ENCODE data around the gene KCNJ6. TPM values are rescaled to one million over a fixed set of nuclear protein-coding genes. Genes with fewer than 3 reads are reported as not detected.

KCNJ6 gene
- total and polyA plus RNA-seq, 4 donors, result 0.01 TPM; not detected in 3

DNA sequence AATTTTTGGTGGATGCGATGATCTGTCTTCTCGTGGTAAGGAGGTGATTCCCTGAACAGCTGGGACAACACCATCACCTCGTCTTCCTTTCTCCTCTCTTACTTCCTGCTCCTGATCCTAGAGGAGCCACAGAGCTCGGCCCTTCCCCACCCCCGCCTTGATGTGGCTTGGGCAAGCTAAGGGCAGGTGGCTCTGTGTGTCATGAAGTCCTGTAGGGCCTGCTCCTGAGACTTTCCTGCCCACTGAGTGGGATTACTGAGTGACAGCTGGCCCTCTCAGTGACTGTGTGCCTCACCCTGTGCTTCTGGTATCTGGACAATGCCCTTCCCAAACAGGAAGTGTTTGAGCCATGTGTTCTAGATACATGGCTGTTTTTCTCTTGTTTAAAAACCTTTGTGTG is 153.0 kb downstream of the KCNJ6 start:
- H3K36me3 ChIP-seq (ENCODE audit: control insufficient read depth in 4 of 4, insufficient read depth in 3 of 4, low read depth in 1 of 4, low read length in 3 of 4), result no peaks in the 10 kb centered on the region
- H3K4me1 ChIP-seq (ENCODE audit: control insufficient read depth in 4 of 4, insufficient read depth in 4 of 4, low read length in 3 of 4), result no peaks in the 10 kb centered on the region
- H3K4me3 ChIP-seq (ENCODE audit: low read depth in 1 of 3, low read length in 3 of 3), result no peak overlapping the region
- 66% methylated on average over 5 of the region's 5 CpGs for WGBS
- no peaks in the 10 kb centered on the region for H3K9me3 ChIP-seq (ENCODE audit: control insufficient read depth in 4 of 4, low read length in 3 of 4)
- peaks cover 0 to 6% (median 0%) of the 10 kb centered on the region in 4 donors for H3K27me3 ChIP-seq (ENCODE audit: control insufficient read depth in 4 of 4, insufficient read depth in 4 of 4, low read length in 3 of 4)
- no peak overlapping the region for H3K27ac ChIP-seq (ENCODE audit: low read depth in 1 of 2, low read length in 2 of 2)
- H3K9ac ChIP-seq (ENCODE audit: low read depth in 1 of 2, low read length in 2 of 2), result no peak overlapping the region
- no peak for DNase-seq (ENCODE audit: low spot score)
- no peak for TF ChIP-seq SP1 (IDR thresholded peaks at IDR 0.05)
- TF ChIP-seq, protein P1, sequence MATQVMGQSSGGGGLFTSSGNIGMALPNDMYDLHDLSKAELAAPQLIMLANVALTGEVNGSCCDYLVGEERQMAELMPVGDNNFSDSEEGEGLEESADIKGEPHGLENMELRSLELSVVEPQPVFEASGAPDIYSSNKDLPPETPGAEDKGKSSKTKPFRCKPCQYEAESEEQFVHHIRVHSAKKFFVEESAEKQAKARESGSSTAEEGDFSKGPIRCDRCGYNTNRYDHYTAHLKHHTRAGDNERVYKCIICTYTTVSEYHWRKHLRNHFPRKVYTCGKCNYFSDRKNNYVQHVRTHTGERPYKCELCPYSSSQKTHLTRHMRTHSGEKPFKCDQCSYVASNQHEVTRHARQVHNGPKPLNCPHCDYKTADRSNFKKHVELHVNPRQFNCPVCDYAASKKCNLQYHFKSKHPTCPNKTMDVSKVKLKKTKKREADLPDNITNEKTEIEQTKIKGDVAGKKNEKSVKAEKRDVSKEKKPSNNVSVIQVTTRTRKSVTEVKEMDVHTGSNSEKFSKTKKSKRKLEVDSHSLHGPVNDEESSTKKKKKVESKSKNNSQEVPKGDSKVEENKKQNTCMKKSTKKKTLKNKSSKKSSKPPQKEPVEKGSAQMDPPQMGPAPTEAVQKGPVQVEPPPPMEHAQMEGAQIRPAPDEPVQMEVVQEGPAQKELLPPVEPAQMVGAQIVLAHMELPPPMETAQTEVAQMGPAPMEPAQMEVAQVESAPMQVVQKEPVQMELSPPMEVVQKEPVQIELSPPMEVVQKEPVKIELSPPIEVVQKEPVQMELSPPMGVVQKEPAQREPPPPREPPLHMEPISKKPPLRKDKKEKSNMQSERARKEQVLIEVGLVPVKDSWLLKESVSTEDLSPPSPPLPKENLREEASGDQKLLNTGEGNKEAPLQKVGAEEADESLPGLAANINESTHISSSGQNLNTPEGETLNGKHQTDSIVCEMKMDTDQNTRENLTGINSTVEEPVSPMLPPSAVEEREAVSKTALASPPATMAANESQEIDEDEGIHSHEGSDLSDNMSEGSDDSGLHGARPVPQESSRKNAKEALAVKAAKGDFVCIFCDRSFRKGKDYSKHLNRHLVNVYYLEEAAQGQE (IDR thresholded peaks at IDR 0.05), result no peak
- no peak for TF ChIP-seq RXRA (IDR thresholded peaks at IDR 0.05)
- TF ChIP-seq GABPA (IDR thresholded peaks at IDR 0.05 in 1 of 2, conservative IDR thresholded peaks at IDR 0.05 in 1 of 2), result no peak
- TF ChIP-seq, protein P2, sequence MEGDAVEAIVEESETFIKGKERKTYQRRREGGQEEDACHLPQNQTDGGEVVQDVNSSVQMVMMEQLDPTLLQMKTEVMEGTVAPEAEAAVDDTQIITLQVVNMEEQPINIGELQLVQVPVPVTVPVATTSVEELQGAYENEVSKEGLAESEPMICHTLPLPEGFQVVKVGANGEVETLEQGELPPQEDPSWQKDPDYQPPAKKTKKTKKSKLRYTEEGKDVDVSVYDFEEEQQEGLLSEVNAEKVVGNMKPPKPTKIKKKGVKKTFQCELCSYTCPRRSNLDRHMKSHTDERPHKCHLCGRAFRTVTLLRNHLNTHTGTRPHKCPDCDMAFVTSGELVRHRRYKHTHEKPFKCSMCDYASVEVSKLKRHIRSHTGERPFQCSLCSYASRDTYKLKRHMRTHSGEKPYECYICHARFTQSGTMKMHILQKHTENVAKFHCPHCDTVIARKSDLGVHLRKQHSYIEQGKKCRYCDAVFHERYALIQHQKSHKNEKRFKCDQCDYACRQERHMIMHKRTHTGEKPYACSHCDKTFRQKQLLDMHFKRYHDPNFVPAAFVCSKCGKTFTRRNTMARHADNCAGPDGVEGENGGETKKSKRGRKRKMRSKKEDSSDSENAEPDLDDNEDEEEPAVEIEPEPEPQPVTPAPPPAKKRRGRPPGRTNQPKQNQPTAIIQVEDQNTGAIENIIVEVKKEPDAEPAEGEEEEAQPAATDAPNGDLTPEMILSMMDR (IDR thresholded peaks at IDR 0.05; ENCODE audit: low read depth, low read length, missing input control), result no peak
- no peak for TF ChIP-seq NR2F2 (IDR thresholded peaks at IDR 0.05)
- no peak for TF ChIP-seq EGR1 (IDR thresholded peaks at IDR 0.05; ENCODE audit: low read depth in 2 of 2)
- no peak for TF ChIP-seq TAF1 (conservative IDR thresholded peaks at IDR 0.05)
- TF ChIP-seq, protein P3, sequence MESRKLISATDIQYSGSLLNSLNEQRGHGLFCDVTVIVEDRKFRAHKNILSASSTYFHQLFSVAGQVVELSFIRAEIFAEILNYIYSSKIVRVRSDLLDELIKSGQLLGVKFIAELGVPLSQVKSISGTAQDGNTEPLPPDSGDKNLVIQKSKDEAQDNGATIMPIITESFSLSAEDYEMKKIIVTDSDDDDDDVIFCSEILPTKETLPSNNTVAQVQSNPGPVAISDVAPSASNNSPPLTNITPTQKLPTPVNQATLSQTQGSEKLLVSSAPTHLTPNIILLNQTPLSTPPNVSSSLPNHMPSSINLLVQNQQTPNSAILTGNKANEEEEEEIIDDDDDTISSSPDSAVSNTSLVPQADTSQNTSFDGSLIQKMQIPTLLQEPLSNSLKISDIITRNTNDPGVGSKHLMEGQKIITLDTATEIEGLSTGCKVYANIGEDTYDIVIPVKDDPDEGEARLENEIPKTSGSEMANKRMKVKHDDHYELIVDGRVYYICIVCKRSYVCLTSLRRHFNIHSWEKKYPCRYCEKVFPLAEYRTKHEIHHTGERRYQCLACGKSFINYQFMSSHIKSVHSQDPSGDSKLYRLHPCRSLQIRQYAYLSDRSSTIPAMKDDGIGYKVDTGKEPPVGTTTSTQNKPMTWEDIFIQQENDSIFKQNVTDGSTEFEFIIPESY (IDR thresholded peaks at IDR 0.05), result no peak
- TF ChIP-seq FOXA1 (IDR thresholded peaks at IDR 0.05), result no peak
- no peak for TF ChIP-seq RAD21 (IDR thresholded peaks at IDR 0.05)
- no peak for TF ChIP-seq JUND (IDR thresholded peaks at IDR 0.05)
- TF ChIP-seq HNF4A (conservative IDR thresholded peaks at IDR 0.05), result no peak
- no peak for TF ChIP-seq HNF4G (IDR thresholded peaks at IDR 0.05)

DNA sequence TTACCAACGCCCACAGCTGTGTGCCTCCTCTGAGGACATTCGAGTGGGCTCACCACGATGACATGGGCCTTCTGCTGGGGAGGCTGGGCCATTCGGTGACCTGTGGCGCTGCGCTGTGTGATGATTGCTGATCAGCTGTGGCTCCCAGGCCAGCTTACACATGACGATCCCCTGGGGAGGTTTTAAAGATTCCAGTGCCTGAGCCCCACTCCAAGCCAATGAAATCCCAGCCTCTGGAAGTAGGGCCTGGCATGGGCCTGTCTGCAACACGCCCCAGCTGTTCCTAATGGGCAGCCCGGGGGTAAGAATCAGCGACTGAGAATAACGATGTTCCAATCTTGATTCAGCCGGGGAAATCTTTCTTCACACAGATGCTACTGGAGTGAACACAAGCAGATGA is 153.7 kb downstream of the KCNJ6 start:
- Histone ChIP-seq H3K27ac (ENCODE audit: low read depth in 1 of 2, low read length in 2 of 2) (no peak overlapping the region), H3K36me3 (ENCODE audit: control insufficient read depth in 4 of 4, insufficient read depth in 3 of 4, low read depth in 1 of 4, low read length in 3 of 4) (no peaks in the 10 kb centered on the region), H3K4me1 (ENCODE audit: control insufficient read depth in 4 of 4, insufficient read depth in 4 of 4, low read length in 3 of 4) (no peaks in the 10 kb centered on the region), H3K9ac (ENCODE audit: low read depth in 1 of 2, low read length in 2 of 2) (no peak overlapping the region), H3K9me3 (ENCODE audit: control insufficient read depth in 4 of 4, low read length in 3 of 4) (no peaks in the 10 kb centered on the region), H3K4me3 (ENCODE audit: low read depth in 1 of 3, low read length in 3 of 3) (no peak overlapping the region), H3K27me3 (ENCODE audit: control insufficient read depth in 4 of 4, insufficient read depth in 4 of 4, low read length in 3 of 4) (peaks cover 0 to 6% (median 0%) of the 10 kb centered on the region in 4 donors)
- no peak for DNase-seq (ENCODE audit: low spot score)
- 73% methylated on average over 12 of the region's 12 CpGs for WGBS
- TF ChIP-seq GABPA (IDR thresholded peaks at IDR 0.05 in 1 of 2, conservative IDR thresholded peaks at IDR 0.05 in 1 of 2) (no peak), YY1 (IDR thresholded peaks at IDR 0.05) (no peak), MAX (IDR thresholded peaks at IDR 0.05) (no peak), FOXA1 (IDR thresholded peaks at IDR 0.05) (no peak), HNF4G (IDR thresholded peaks at IDR 0.05) (no peak), RAD21 (IDR thresholded peaks at IDR 0.05) (no peak), RXRA (IDR thresholded peaks at IDR 0.05) (no peak)
- TF ChIP-seq, protein P1 (IDR thresholded peaks at IDR 0.05), result no peak
- TF ChIP-seq, protein P3 (IDR thresholded peaks at IDR 0.05), result no peak
- TF ChIP-seq, protein P2 (IDR thresholded peaks at IDR 0.05; ENCODE audit: low read depth, low read length, missing input control), result no peak

All from liver (tissue), 9 donors.